ENCODE measurements around the gene MRPS18A.
"Not testable (repeated sequence)": the region's sequence is repeated elsewhere in the genome, so short reads cannot be mapped to it uniquely, and the experiment has no call there.

Gene MRPS18A

GRCh38 chr6:43657221-43657802 lies 30.3 kb downstream of the MRPS18A start:
- DNase-seq (ENCODE audit: low read depth, low spot score): no peak
- no peak overlapping the region for H3K4me3 ChIP-seq (ENCODE audit: low read length)

- DNase-seq (ENCODE audit: low read depth, low spot score): not testable (repeated sequence)
Observed at GRCh38 chr6:43652822-43653221, 34.8 kb downstream of the MRPS18A start.

GRCh38 chr6:43648248-43648647 lies 39.3 kb downstream of the MRPS18A start:
- DNase-seq (ENCODE audit: low read depth, low spot score): no peak
- no peak overlapping the region for H3K4me3 ChIP-seq (ENCODE audit: low read length)

More at GRCh38 chr6:43652822-43653221, 34.8 kb downstream of the MRPS18A start:
- H3K4me3 ChIP-seq (ENCODE audit: low read length): not testable (repeated sequence)

- no peak overlapping the region for H3K4me3 ChIP-seq (ENCODE audit: low read length)
- no peak for DNase-seq (ENCODE audit: low read depth, low spot score)
Observed at GRCh38 chr6:43647613-43648012, 40.0 kb downstream of the MRPS18A start.

- H3K4me3 ChIP-seq (ENCODE audit: low read length): no peak overlapping the region
- no peak for DNase-seq (ENCODE audit: low read depth, low spot score)
Observed at GRCh38 chr6:43645613-43645964, 42.0 kb downstream of the MRPS18A start.

GRCh38 chr6:43644940-43645612 lies 42.5 kb downstream of the MRPS18A start, which contains the start of gene RSPH9:
RSPH9 (plus strand) TSS chr6:43645036; CDS start chr6:43645099, 63 bp downstream.
- no peak within 1 kb of the TSS for H3K4me3 ChIP-seq (ENCODE audit: low read length)
- no peak for DNase-seq (ENCODE audit: low read depth, low spot score)

- no peak for DNase-seq (ENCODE audit: low read depth, low spot score)
- H3K4me3 ChIP-seq (ENCODE audit: low read length): no peak overlapping the region
Observed at GRCh38 chr6:43639984-43640800, 47.4 kb downstream of the MRPS18A start.

- DNase-seq (ENCODE audit: low read depth, low spot score): no peak
- H3K4me3 ChIP-seq (ENCODE audit: low read length): peak overlapping the region; percentile 100
Observed at GRCh38 chr6:43636308-43636659, 51.3 kb downstream of the MRPS18A start.

- peak; percentile 88 for DNase-seq (ENCODE audit: low read depth, low spot score)
- H3K4me3 ChIP-seq (ENCODE audit: low read length): peak within 1 kb of the TSS; percentile 100
Observed at GRCh38 chr6:43635387-43636307, 51.9 kb downstream of the MRPS18A start, which contains the start of gene MAD2L1BP. MAD2L1BP (plus strand) TSS chr6:43635840; CDS start chr6:43635876, 36 bp downstream.

GRCh38 chr6:43634702-43635303 lies 52.8 kb downstream of the MRPS18A start:
- H3K4me3 ChIP-seq (ENCODE audit: low read length): peak overlapping the region; percentile 100; the same call in 1 of the 2 replicates
- no peak for DNase-seq (ENCODE audit: low read depth, low spot score)

- DNase-seq (ENCODE audit: low read depth, low spot score): not testable (repeated sequence)
Observed at GRCh38 chr6:43633002-43633401, 54.6 kb downstream of the MRPS18A start.

GRCh38 chr6:43630980-43631619 lies 56.5 kb downstream of the MRPS18A start:
- H3K4me3 ChIP-seq (ENCODE audit: low read length): no peak overlapping the region

More at GRCh38 chr6:43633002-43633401, 54.6 kb downstream of the MRPS18A start:
- H3K4me3 ChIP-seq (ENCODE audit: low read length): not testable (repeated sequence)

GRCh38 chr6:43629505-43630300 lies 57.9 kb downstream of the MRPS18A start:
- peak; percentile 95 for DNase-seq (ENCODE audit: low read depth, low spot score)
- H3K4me3 ChIP-seq (ENCODE audit: low read length): peak overlapping the region; percentile 94

More at GRCh38 chr6:43630980-43631619, 56.5 kb downstream of the MRPS18A start:
- DNase-seq (ENCODE audit: low read depth, low spot score): no peak

GRCh38 chr6:43629104-43629504 lies 58.5 kb downstream of the MRPS18A start, which contains the start of gene GTPBP2:
GTPBP2 (minus strand) TSS chr6:43629264; CDS start chr6:43629162, 102 bp downstream.
- peak; percentile 97 for DNase-seq (ENCODE audit: low read depth, low spot score)
- H3K4me3 ChIP-seq (ENCODE audit: low read length): peak within 1 kb of the TSS; percentile 94

- peak; percentile 58 for DNase-seq (ENCODE audit: low read depth, low spot score)
- peak overlapping the region; percentile 94 for H3K4me3 ChIP-seq (ENCODE audit: low read length)
Observed at GRCh38 chr6:43628393-43629103, 59.0 kb downstream of the MRPS18A start.

- H3K4me3 ChIP-seq (ENCODE audit: low read length): no peak overlapping the region
- no peak for DNase-seq (ENCODE audit: low read depth, low spot score)
Observed at GRCh38 chr6:43627008-43627825, 60.4 kb downstream of the MRPS18A start.
